IMR-90 (cell line): ENCODE measurements around the gene UNC79. TPM values are rescaled to one million over a fixed set of nuclear protein-coding genes. Genes with fewer than 3 reads are reported as not detected.

Experiments used
- ATAC-seq: fragments of 200-7000 bp; cut with Tn5 transposase; 2 replicates; pipeline ENCODE4 v1.9.1; 2020; ENCODE audit warnings: low read depth, mild to moderate bottlenecking, moderate library complexity
- BruUV-seq: library from RNA; stranded (reverse); fragments of 400-500 nt; replicated peaks from 2 replicates; lab custom pipeline; 2021; lab: Mats Ljungman, UMichigan
- CTCF ChIA-PET: fragments of 300-600 bp; formaldehyde crosslinking; extraction: SDS; loops from one replicate; lab custom pipeline; 2021; ENCODE audit warnings: antibody characterized with exemption; lab: Yijun Ruan, JAX
- POLR2A ChIA-PET: fragments of 300-600 bp; sonication (Branson Sonifier 250); formaldehyde crosslinking; loops from one replicate; lab custom pipeline; 2022; ENCODE audit warnings: antibody characterized with exemption; ENCODE audit not compliant: unreplicated experiment; lab: Charles Lee
- DNase-seq: peaks from one replicate; pipeline ENCODE4 v3.0.0; 2013
- H2AFZ ChIP-seq: replicated peaks from 2 replicates; pipeline ENCODE3; 2013; ENCODE audit warnings: low read length, mild to moderate bottlenecking; ENCODE audit not compliant: poor library complexity
- H2AK5ac ChIP-seq: 2 replicates; pipeline ENCODE4 v1.6.1; 2013; ENCODE audit warnings: low read depth, low read length, inconsistent platforms
- H2AK9ac ChIP-seq: replicated peaks from 2 replicates; pipeline ENCODE3; 2013; ENCODE audit warnings: mild to moderate bottlenecking, low read depth, low read length, moderate library complexity; ENCODE audit not compliant: poor library complexity
- H2BK120ac ChIP-seq: 2 replicates; pipeline ENCODE4 v1.6.1; 2013; ENCODE audit warnings: low read depth, low read length, inconsistent platforms
- H2BK15ac ChIP-seq: 3 replicates; pipeline ENCODE4 v1.6.1; 2013; ENCODE audit warnings: low read depth, low read length, inconsistent platforms
- H2BK20ac ChIP-seq: 2 replicates; pipeline ENCODE4 v1.6.1; 2013; ENCODE audit warnings: low read depth, mild to moderate bottlenecking, inconsistent platforms, low read length, moderate library complexity
- H2BK5ac ChIP-seq: 2 replicates; pipeline ENCODE4 v1.6.1; 2013; ENCODE audit warnings: mild to moderate bottlenecking, low read depth, low read length, inconsistent platforms; ENCODE audit not compliant: poor library complexity, severe bottlenecking
- H3K14ac ChIP-seq: replicated peaks from 2 replicates; pipeline ENCODE4 v1.6.1; 2013; ENCODE audit warnings: low read depth, low read length, inconsistent platforms
- H3K18ac ChIP-seq: 2 replicates; pipeline ENCODE4 v1.6.1; 2013; ENCODE audit warnings: low read depth, low read length, control low read depth
- H3K23ac ChIP-seq: 2 replicates; pipeline ENCODE4 v1.6.1; 2013; ENCODE audit warnings: low read depth, low read length, inconsistent platforms
- H3K27ac ChIP-seq: 2 replicates; pipeline ENCODE4 v1.5.1; 2013; ENCODE audit warnings: mild to moderate bottlenecking, control low read depth, low read length; ENCODE audit not compliant: insufficient read depth
- H3K27me3 ChIP-seq: 2 replicates; pipeline ENCODE4 v1.6.1; 2013; ENCODE audit warnings: low read length; ENCODE audit not compliant: control insufficient read depth, insufficient read depth
- H3K36me3 ChIP-seq: 2 replicates; pipeline ENCODE4 v1.6.1; 2013; ENCODE audit warnings: low read length, mixed read lengths; ENCODE audit not compliant: control insufficient read depth, insufficient read depth
- H3K4ac ChIP-seq: 2 replicates; pipeline ENCODE4 v1.6.1; 2013; ENCODE audit warnings: low read depth, low read length, inconsistent platforms
- H3K4me1 ChIP-seq: 2 replicates; pipeline ENCODE4 v1.6.1; 2013; ENCODE audit warnings: low read length, mixed read lengths; ENCODE audit not compliant: control insufficient read depth, insufficient read depth
- H3K4me2 ChIP-seq: 2 replicates; pipeline ENCODE4 v1.6.1; 2013; ENCODE audit warnings: low read depth, mild to moderate bottlenecking, control low read depth, low read length, moderate library complexity
- H3K4me3 ChIP-seq: 2 replicates; pipeline ENCODE4 v1.5.1; 2013; ENCODE audit warnings: low read depth, mild to moderate bottlenecking, control low read depth, low read length, moderate library complexity; ENCODE audit not compliant: insufficient read depth
- H3K56ac ChIP-seq: 2 replicates; pipeline ENCODE4 v1.6.1; 2013; ENCODE audit warnings: low read length, inconsistent platforms; ENCODE audit not compliant: insufficient read depth; ENCODE audit errors: extremely low read depth
- H3K79me1 ChIP-seq, 2 experiments: 2 replicates each; pipeline ENCODE4 v1.6.1; 2013; ENCODE audit warnings: low read length in 2 of 2, inconsistent platforms in 1 of 2, low read depth in 1 of 2
- H3K9ac ChIP-seq: 2 replicates; pipeline ENCODE4 v1.6.1; 2013; ENCODE audit warnings: low read depth, low read length, control low read depth
- H3K9me1 ChIP-seq: 2 replicates; pipeline ENCODE4 v1.6.1; 2013; ENCODE audit warnings: low read length, inconsistent platforms; ENCODE audit not compliant: insufficient read depth
- H3K9me3 ChIP-seq: 2 replicates; pipeline ENCODE4 v1.6.1; 2013; ENCODE audit warnings: low read length; ENCODE audit not compliant: control insufficient read depth, insufficient read depth
- H4K20me1 ChIP-seq: 2 replicates; pipeline ENCODE4 v1.6.1; 2013; ENCODE audit warnings: low read length, inconsistent platforms; ENCODE audit not compliant: insufficient read depth
- H4K5ac ChIP-seq: 2 replicates; pipeline ENCODE4 v1.6.1; 2013; ENCODE audit warnings: mild to moderate bottlenecking, low read depth, low read length, control low read depth
- H4K8ac ChIP-seq, 2 experiments: 2 replicates each; pipeline ENCODE4 v1.6.1; 2013; ENCODE audit warnings: low read depth in 2 of 2, low read length in 2 of 2, control low read depth in 1 of 2, inconsistent platforms in 1 of 2
- H4K91ac ChIP-seq: 2 replicates; pipeline ENCODE4 v1.6.1; 2013; ENCODE audit warnings: low read depth, low read length, inconsistent platforms; ENCODE audit not compliant: insufficient read depth
- CEBPB ChIP-seq: IDR thresholded peaks from 2 replicates; pipeline ENCODE4 v1.6.1; 2012; ENCODE audit warnings: low read depth, low read length, improper control_type of control experiment
- CHD1 ChIP-seq: IDR thresholded peaks from 2 replicates; pipeline ENCODE4 v1.6.1; 2012; ENCODE audit warnings: low read depth, low read length, improper control_type of control experiment
- MAFK ChIP-seq: IDR thresholded peaks from 2 replicates; pipeline ENCODE4 v1.6.1; 2012; ENCODE audit warnings: low read depth, low read length, improper control_type of control experiment
- USF2 ChIP-seq: fragments of 150-350 bp; IDR thresholded peaks from 2 replicates; pipeline ENCODE4 v1.6.1; 2017; ENCODE audit warnings: mild to moderate bottlenecking, antibody characterized with exemption, low read length, low read depth
- WGBS, 2 experiments: methylation state at CpG; one replicate each; pipeline versions ENCODE4 v1.1.5 to v1.1.7; 2013; ENCODE audit warnings: missing lambda C conversion rate in 2 of 2; ENCODE audit not compliant: insufficient read length in 1 of 2; ENCODE audit errors: extremely low coverage in 2 of 2; 5-methylcytosine and 5-hydroxymethylcytosine counted together
- dilution Hi-C: fragments of 300-500 bp; cut with HindIII; formaldehyde crosslinking; loops from one replicate; pipeline ENCODE4 v1.14.3; 2018; ENCODE audit warnings: low sequenced_read_pairs; ENCODE audit not compliant: unreplicated experiment
- in situ Hi-C: fragments of 300-500 bp; cut with MboI; formaldehyde crosslinking; loops from 3 replicates; pipeline ENCODE4 v1.14.3; 2019; ENCODE audit warnings: low sequenced_read_pairs, inconsistent platforms, mixed read lengths
- intact Hi-C: fragments of 100-400 bp; cut with micrococcal nuclease; formaldehyde crosslinking; loops from 2 replicates; pipeline ENCODE4 v1.10.0; 2022
- polyA plus RNA-seq, 3 experiments: library from polyadenylated mRNA; depleted of rRNA; stranded (reverse); fragments of >200 nt; gene quantifications; 2 replicates each; pipeline ENCODE4 v1.2.3, GENCODE V29; 2012; ENCODE audit warnings: low replicate concordance in 1 of 3
- total RNA-seq: library from RNA; depleted of rRNA; stranded (reverse); fragments of >200 nt; gene quantifications from 2 replicates; pipeline ENCODE4 v1.2.3, GENCODE V29; 2012

Gene UNC79
- total and polyA plus RNA-seq, 2 of the 4 experiments (the other 2 are of a cell fraction) = under 0.01 TPM

- H3K4ac ChIP-seq = no peak overlapping the region
- no peaks in the 10 kb centered on the region for H3K9me1 ChIP-seq
- no peak overlapping the region for H2AK9ac ChIP-seq
- H3K9ac ChIP-seq = no peak overlapping the region
- in situ Hi-C loops (no loop called here), intact Hi-C loops (no loop called here), dilution Hi-C loops (no loop called here)
- no peak overlapping the region for H2BK15ac ChIP-seq
- H3K27me3 ChIP-seq = no peaks in the 10 kb centered on the region
- ChIA-PET POLR2A (no interaction called here), CTCF (interaction anchor here (0.6 kb wide), 1 partner anchor 234 kb away, joined by 3 read pairs; no protein-coding TSS in a partner anchor)
- no peak overlapping the region for H2AFZ ChIP-seq
- H2BK5ac ChIP-seq = no peak overlapping the region
- H2BK20ac ChIP-seq = no peak overlapping the region
- no peaks in the 10 kb centered on the region for H3K79me1 ChIP-seq
- H3K9me3 ChIP-seq = peaks cover 2% of the 10 kb centered on the region; the same call in 1 of the 2 replicates
- no peaks in the 10 kb centered on the region for H3K4me1 ChIP-seq
- H3K14ac ChIP-seq = no peak overlapping the region
- DNase-seq = no peak
- H2AK5ac ChIP-seq = no peak overlapping the region
- no peak overlapping the region for H3K18ac ChIP-seq
- no peaks in the 10 kb centered on the region for H4K20me1 ChIP-seq
- no peak overlapping the region for H4K5ac ChIP-seq
- H3K56ac ChIP-seq = no peak overlapping the region
- H3K4me2 ChIP-seq = no peak overlapping the region
- H3K36me3 ChIP-seq = no peaks in the 10 kb centered on the region
- no peak for ATAC-seq
- no peak overlapping the region for H4K91ac ChIP-seq
- BruUV-seq = no TSS peak
- no peak overlapping the region for H3K27ac ChIP-seq
- H2BK120ac ChIP-seq = no peak overlapping the region
- no peak for TF ChIP-seq CEBPB
- TF ChIP-seq USF2 = no peak
- no peak for TF ChIP-seq MAFK
- no peak for TF ChIP-seq CHD1
- H3K23ac ChIP-seq = no peak overlapping the region
- WGBS, 2 experiments = no CpG with 5 or more reads among the region's 4 CpGs
- H4K8ac ChIP-seq = no peak overlapping the region
- no peak overlapping the region for H3K4me3 ChIP-seq
Measured at GRCh38 chr14:93669632-93670031, 238.9 kb downstream of the UNC79 start.
